Measurements from ENCODE around the gene ST8SIA2.

GRCh38 chr15:92463352-92463751 is 69.7 kb downstream of the ST8SIA2 start:
- TF ChIP-seq POLR2A (IDR thresholded peaks at IDR 0.05), result no peak
- TF ChIP-seq CTCF (IDR thresholded peaks at IDR 0.05), result no peak
